A549 (cell line): ENCODE results near the gene RBBP7. TPM values are rescaled to one million over a fixed set of nuclear protein-coding genes. Genes with fewer than 3 reads are reported as not detected.

Experiments
- ATAC-seq, 2 experiments: fragments of 200-7000 bp in 1 of 2; fragments of >200 bp in 1 of 2; cut with Nextera tagmentation in 1 of 2; cut with Tn5 transposase in 1 of 2; 3 replicates each; pipeline versions ENCODE4 v1.8.0 to v1.9.1; 2018 to 2020; ENCODE audit warnings: mild to moderate bottlenecking in 1 of 2, moderate library complexity in 1 of 2
- CTCF ChIA-PET: fragments of 300-600 bp; sonication (Branson Sonifier 250); formaldehyde crosslinking; extraction: SDS; loops from one replicate; lab custom pipeline; 2021; ENCODE audit warnings: antibody characterized with exemption, inconsistent platforms; lab: Yijun Ruan, JAX
- POLR2A ChIA-PET: fragments of 350-600 bp; formaldehyde crosslinking; extraction: SDS; loops from one replicate; lab custom pipeline; 2021; ENCODE audit warnings: antibody characterized with exemption, inconsistent platforms; lab: Yijun Ruan, JAX
- DNase-seq, 2 experiments: peaks; one replicate each; pipeline versions ENCODE4 v3.0.0 to v3.0.0-alpha.2; 2011 to 2016; ENCODE audit warnings: low read depth in 1 of 2, low spot score in 1 of 2
- FAIRE-seq: peaks from 2 replicates; lab custom pipeline; 2011; peaks lifted over from hg19 to GRCh38; lab: Jason Lieb, UNC
- H3K27ac ChIP-seq, 2 experiments: fragments of >200 bp; sonication (Bioruptor Twin); formaldehyde crosslinking; 3 replicates each; pipeline ENCODE4 v1.5.1; 2016 to 2017
- H3K4me1 ChIP-seq: fragments of >200 bp; sonication (Bioruptor Twin); formaldehyde crosslinking; 3 replicates; pipeline ENCODE4 v1.6.1; 2016
- H3K4me2 ChIP-seq: fragments of >200 bp; sonication (Bioruptor Twin); formaldehyde crosslinking; 3 replicates; pipeline ENCODE4 v1.6.1; 2016
- H3K4me3 ChIP-seq: fragments of >200 bp; sonication (Bioruptor Twin); formaldehyde crosslinking; 3 replicates; pipeline ENCODE4 v1.5.1; 2016
- H3K9me3 ChIP-seq: fragments of >200 bp; sonication (Bioruptor Twin); formaldehyde crosslinking; 3 replicates; pipeline ENCODE4 v1.6.1; 2016
- BHLHE40 ChIP-seq: IDR thresholded peaks from 2 replicates; pipeline ENCODE4 v1.6.1; 2012; ENCODE audit warnings: low read depth, low read length, inconsistent platforms
- CHD2 ChIP-seq: fragments of 150-350 bp; IDR thresholded peaks from 2 replicates; pipeline ENCODE4 v1.6.1; 2014; ENCODE audit warnings: low read length; ENCODE audit not compliant: partially characterized antibody
- CHD4 ChIP-seq: fragments of 200-600 bp; sonication (generic); IDR thresholded peaks from 2 replicates; pipeline ENCODE4 v1.6.1; 2016; ENCODE audit warnings: antibody characterized with exemption, mild to moderate bottlenecking, borderline replicate concordance
- CTCF ChIP-seq: fragments of >200 bp; sonication (Bioruptor Twin); formaldehyde crosslinking; IDR thresholded peaks from 3 replicates; pipeline ENCODE4 v1.5.1; 2016
- E2F6 ChIP-seq: IDR thresholded peaks from 2 replicates; pipeline ENCODE4 v1.6.1; 2012; ENCODE audit warnings: low read depth, borderline replicate concordance
- ESRRA ChIP-seq: fragments of 150-350 bp; IDR thresholded peaks from 2 replicates; pipeline ENCODE4 v1.6.1; 2014; ENCODE audit warnings: mild to moderate bottlenecking, low read length, borderline replicate concordance
- FOSL2 ChIP-seq, 2 experiments: fragments of 450-650 bp in 1 of 2; fragments of >200 bp in 1 of 2; sonication (Bioruptor Twin) in 1 of 2; formaldehyde crosslinking; IDR thresholded peaks; 2 replicates each; pipeline versions ENCODE4 v1.5.0 to v1.6.1; 2016 to 2020; ENCODE audit warnings: mild to moderate bottlenecking in 1 of 2, moderate library complexity in 1 of 2
- GATA3 ChIP-seq: IDR thresholded peaks from 2 replicates; pipeline ENCODE4 v1.6.1; 2012; ENCODE audit warnings: borderline replicate concordance
- HEYL ChIP-seq: fragments of 250-450 bp; sonication (Bioruptor Pico); IDR thresholded peaks from 2 replicates; pipeline ENCODE4 v1.8.0; 2021; ENCODE audit warnings: mild to moderate bottlenecking, moderate library complexity
- HOXA7 ChIP-seq: fragments of 250-450 bp; sonication (Bioruptor Pico); IDR thresholded peaks from 2 replicates; pipeline ENCODE4 v1.5.0; 2020; ENCODE audit warnings: mild to moderate bottlenecking, moderate library complexity
- HOXB13 ChIP-seq: fragments of 250-450 bp; sonication (Bioruptor Pico); IDR thresholded peaks from 2 replicates; pipeline ENCODE4 v1.5.0; 2020; ENCODE audit warnings: low read depth, mild to moderate bottlenecking, moderate library complexity
- MAFK ChIP-seq: fragments of 450-650 bp; IDR thresholded peaks from 2 replicates; pipeline ENCODE4 v1.6.1; 2014; ENCODE audit not compliant: partially characterized antibody
- NPAS2 ChIP-seq: fragments of 250-450 bp; sonication (Bioruptor Pico); IDR thresholded peaks from 2 replicates; pipeline ENCODE4 v1.8.0; 2022; ENCODE audit warnings: mild to moderate bottlenecking, moderate library complexity, borderline replicate concordance
- NR3C1 ChIP-seq: fragments of >200 bp; sonication (Bioruptor Twin); formaldehyde crosslinking; IDR thresholded peaks from 3 replicates; pipeline ENCODE4 v1.6.1; 2017
- PHF8 ChIP-seq: fragments of 200-600 bp; sonication (generic); IDR thresholded peaks from 2 replicates; pipeline ENCODE4 v1.6.1; 2016; ENCODE audit warnings: low read depth, mild to moderate bottlenecking, antibody characterized with exemption, moderate library complexity, borderline replicate concordance
- RARB ChIP-seq: fragments of 250-450 bp; sonication (Bioruptor Pico); IDR thresholded peaks from 2 replicates; pipeline ENCODE4 v1.8.0; 2021; ENCODE audit warnings: mild to moderate bottlenecking, moderate library complexity
- SMC3 ChIP-seq: fragments of >200 bp; sonication (Bioruptor Twin); formaldehyde crosslinking; IDR thresholded peaks from 3 replicates; pipeline ENCODE4 v1.6.1; 2018; ENCODE audit warnings: inconsistent platforms
- TFCP2L1 ChIP-seq: fragments of 250-450 bp; sonication (Bioruptor Pico); IDR thresholded peaks from 2 replicates; pipeline ENCODE4 v1.5.0; 2021; ENCODE audit warnings: mild to moderate bottlenecking
- ZC3H11A ChIP-seq: fragments of 450-650 bp; IDR thresholded peaks from 2 replicates; pipeline ENCODE4 v1.6.1; 2014; ENCODE audit warnings: antibody characterized with exemption, mild to moderate bottlenecking
- WGBS: methylation state at CpG from one replicate; pipeline ENCODE4 v1.1.6; 2017; ENCODE audit errors: missing lambda C conversion rate; 5-methylcytosine and 5-hydroxymethylcytosine counted together
- polyA plus RNA-seq, 4 experiments: library from polyadenylated mRNA; depleted of rRNA in 3 of 4; stranded (reverse); fragments of >200 nt; fragmentation: RNase III in 1 of 4; extraction: RNeasy Plus Mini Kit Qiagen cat#74134 plus additional on column Dnase treatment in 1 of 4; gene quantifications; 2 replicates in 3 of 4; 3 replicates in 1 of 4; pipeline ENCODE4 v1.2.3, GENCODE V29; 2011 to 2017
- TF ChIP-seq, protein P1 (sequence below): fragments of 450-650 bp; IDR thresholded peaks from 2 replicates; pipeline ENCODE4 v1.6.1; 2014; ENCODE audit warnings: antibody characterized with exemption
- TF ChIP-seq, protein P2 (sequence below): fragments of >200 bp; sonication (Bioruptor Twin); formaldehyde crosslinking; IDR thresholded peaks from 3 replicates; pipeline ENCODE4 v1.6.1; 2016

Gene RBBP7
- polyA plus RNA-seq, 2 of the 4 experiments (the other 2 are of a cell fraction): 222 to 301 TPM

GRCh38 chrX:16848541-16848940, 21.6 kb downstream of the RBBP7 start:
- 75% methylated on average over 6 of the region's 6 CpGs for WGBS
- Histone ChIP-seq H3K4me1 (no peaks in the 10 kb centered on the region; the same call in 2 of the 3 replicates), H3K4me3 (no peak overlapping the region), H3K9me3 (no peaks in the 10 kb centered on the region), H3K27ac (no peak overlapping the region), H3K4me2 (no peak overlapping the region)
- CTCF ChIA-PET: interaction anchor here (1.1 to 2.1 kb wide), 2 partner anchors 20 to 196 kb away, joined by 3 to 5 read pairs; no protein-coding TSS in a partner anchor
- POLR2A ChIA-PET: no interaction called here
- FAIRE-seq (no peak), ATAC-seq (no peak), DNase-seq (no peak)
- TF ChIP-seq NR3C1 (no peak), TFCP2L1 (CRISPR knock-in tag) (no peak), FOSL2 (IDR thresholded peaks at IDR 0.05) (no peak), FOSL2 (CRISPR knock-in tag; IDR thresholded peaks at IDR 0.05) (no peak), CHD4 (no peak), HEYL (no peak)

- peak; percentile 82 for FAIRE-seq
- no peak for DNase-seq
- POLR2A ChIA-PET: no interaction called here
- no peak overlapping the region for H3K27ac ChIP-seq
- ATAC-seq: no peak
- TF ChIP-seq MAFK: no peak
- TF ChIP-seq RARB: no peak
- TF ChIP-seq ESRRA: no peak
- TF ChIP-seq TFCP2L1 (CRISPR knock-in tag): no peak
- TF ChIP-seq, protein P1, sequence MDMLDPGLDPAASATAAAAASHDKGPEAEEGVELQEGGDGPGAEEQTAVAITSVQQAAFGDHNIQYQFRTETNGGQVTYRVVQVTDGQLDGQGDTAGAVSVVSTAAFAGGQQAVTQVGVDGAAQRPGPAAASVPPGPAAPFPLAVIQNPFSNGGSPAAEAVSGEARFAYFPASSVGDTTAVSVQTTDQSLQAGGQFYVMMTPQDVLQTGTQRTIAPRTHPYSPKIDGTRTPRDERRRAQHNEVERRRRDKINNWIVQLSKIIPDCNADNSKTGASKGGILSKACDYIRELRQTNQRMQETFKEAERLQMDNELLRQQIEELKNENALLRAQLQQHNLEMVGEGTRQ: no peak
- no peak for TF ChIP-seq GATA3
- no peak for TF ChIP-seq E2F6
- TF ChIP-seq BHLHE40: no peak
- no peak for TF ChIP-seq NPAS2 (CRISPR knock-in tag)
- CTCF ChIA-PET: interaction anchor here (1.0 to 1.8 kb wide), 3 partner anchors 10 to 47 kb away, joined by 3 to 5 read pairs (median 3); no protein-coding TSS in a partner anchor
- H3K4me2 ChIP-seq: no peak overlapping the region
- no peaks in the 10 kb centered on the region for H3K4me1 ChIP-seq
- WGBS: 68% methylated on average over 2 of the region's 2 CpGs
- no peaks in the 10 kb centered on the region for H3K9me3 ChIP-seq
- no peak overlapping the region for H3K4me3 ChIP-seq
These were observed 24.5 kb downstream of the RBBP7 start for GRCh38 chrX:16845686-16846085.

GRCh38 chrX:16843208-16843909, 26.8 kb downstream of the RBBP7 start:
- H3K4me2 ChIP-seq: no peak overlapping the region
- CTCF ChIA-PET: no interaction called here
- FAIRE-seq: no peak
- no peak for DNase-seq
- POLR2A ChIA-PET: no interaction called here
- no peak overlapping the region for H3K4me3 ChIP-seq
- ATAC-seq: no peak
- H3K27ac ChIP-seq: no peak overlapping the region
- 73% methylated on average over 3 of the region's 3 CpGs for WGBS
- TF ChIP-seq RARB (no peak), ESRRA (no peak), ZC3H11A (no peak), HOXA7 (no peak), PHF8 (no peak), HOXB13 (CRISPR knock-in tag) (no peak), NPAS2 (CRISPR knock-in tag) (no peak), CTCF (no peak), CHD4 (no peak), CHD2 (no peak), SMC3 (no peak), BHLHE40 (no peak), GATA3 (no peak)
- TF ChIP-seq, protein P2, sequence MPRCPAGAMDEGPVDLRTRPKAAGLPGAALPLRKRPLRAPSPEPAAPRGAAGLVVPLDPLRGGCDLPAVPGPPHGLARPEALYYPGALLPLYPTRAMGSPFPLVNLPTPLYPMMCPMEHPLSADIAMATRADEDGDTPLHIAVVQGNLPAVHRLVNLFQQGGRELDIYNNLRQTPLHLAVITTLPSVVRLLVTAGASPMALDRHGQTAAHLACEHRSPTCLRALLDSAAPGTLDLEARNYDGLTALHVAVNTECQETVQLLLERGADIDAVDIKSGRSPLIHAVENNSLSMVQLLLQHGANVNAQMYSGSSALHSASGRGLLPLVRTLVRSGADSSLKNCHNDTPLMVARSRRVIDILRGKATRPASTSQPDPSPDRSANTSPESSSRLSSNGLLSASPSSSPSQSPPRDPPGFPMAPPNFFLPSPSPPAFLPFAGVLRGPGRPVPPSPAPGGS: no peak
- peaks cover 20% of the 10 kb centered on the region for H3K4me1 ChIP-seq
- no peaks in the 10 kb centered on the region for H3K9me3 ChIP-seq
